Measurements from ENCODE around the gene HBM.

Gene HBM

DNA sequence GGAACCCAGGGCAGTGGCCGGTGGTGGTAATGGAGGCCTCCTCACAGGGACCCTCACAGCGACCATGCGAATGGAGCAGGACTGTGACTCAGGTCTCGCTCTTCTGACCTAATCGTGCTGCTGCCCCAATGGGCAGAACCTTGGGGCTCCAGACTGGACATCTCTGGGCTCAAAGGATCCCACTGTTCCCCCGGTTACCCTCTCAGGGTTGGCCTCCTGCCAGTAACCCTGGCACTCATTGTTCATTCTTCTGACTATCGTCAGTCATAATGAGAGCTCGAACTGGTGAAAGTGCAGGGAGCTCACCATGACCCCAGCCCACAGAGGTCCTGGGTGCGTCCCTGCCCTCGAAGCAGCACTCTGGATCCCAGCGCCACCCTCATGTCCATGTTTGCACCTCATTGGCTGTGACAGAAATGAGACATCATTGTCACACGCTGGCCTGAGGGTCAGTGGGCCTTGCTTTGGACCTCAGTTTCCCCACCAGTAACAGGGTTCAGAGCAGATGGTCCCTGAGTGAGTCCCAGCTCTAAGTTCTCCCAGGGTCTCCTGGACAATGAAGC is 23.3 kb upstream of the HBM start:
- no peaks in the 10 kb centered on the region for H3K9me3 ChIP-seq (ENCODE audit: control insufficient read depth, insufficient read depth, low read length)
- TF ChIP-seq, protein P1, sequence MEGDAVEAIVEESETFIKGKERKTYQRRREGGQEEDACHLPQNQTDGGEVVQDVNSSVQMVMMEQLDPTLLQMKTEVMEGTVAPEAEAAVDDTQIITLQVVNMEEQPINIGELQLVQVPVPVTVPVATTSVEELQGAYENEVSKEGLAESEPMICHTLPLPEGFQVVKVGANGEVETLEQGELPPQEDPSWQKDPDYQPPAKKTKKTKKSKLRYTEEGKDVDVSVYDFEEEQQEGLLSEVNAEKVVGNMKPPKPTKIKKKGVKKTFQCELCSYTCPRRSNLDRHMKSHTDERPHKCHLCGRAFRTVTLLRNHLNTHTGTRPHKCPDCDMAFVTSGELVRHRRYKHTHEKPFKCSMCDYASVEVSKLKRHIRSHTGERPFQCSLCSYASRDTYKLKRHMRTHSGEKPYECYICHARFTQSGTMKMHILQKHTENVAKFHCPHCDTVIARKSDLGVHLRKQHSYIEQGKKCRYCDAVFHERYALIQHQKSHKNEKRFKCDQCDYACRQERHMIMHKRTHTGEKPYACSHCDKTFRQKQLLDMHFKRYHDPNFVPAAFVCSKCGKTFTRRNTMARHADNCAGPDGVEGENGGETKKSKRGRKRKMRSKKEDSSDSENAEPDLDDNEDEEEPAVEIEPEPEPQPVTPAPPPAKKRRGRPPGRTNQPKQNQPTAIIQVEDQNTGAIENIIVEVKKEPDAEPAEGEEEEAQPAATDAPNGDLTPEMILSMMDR (IDR thresholded peaks at IDR 0.05; ENCODE audit: low read depth, low read length, poor library complexity, severe bottlenecking), result no peak
- TF ChIP-seq EZH2phosphoT487 (IDR thresholded peaks at IDR 0.05; ENCODE audit: borderline replicate concordance, low read length), result no peak

GRCh38 chr16:143047-143446 is 22.7 kb upstream of the HBM start:
- 0 out of 2 replicates have a peak, but pooled peaks cover 3% of the 10 kb centered on the region for H3K4me1 ChIP-seq (ENCODE audit: control insufficient read depth, low read length)
- H4K20me1 ChIP-seq (ENCODE audit: control insufficient read depth, insufficient read depth, low read depth, low read length), result no peaks in the 10 kb centered on the region
- H3K27ac ChIP-seq (ENCODE audit: low read depth, low read length), result no peak overlapping the region
- H3F3A ChIP-seq (ENCODE audit: control insufficient read depth, insufficient read depth), result peaks cover 6% of the 10 kb centered on the region; the same call in 1 of the 2 replicates
- peaks cover 1% of the 10 kb centered on the region for H3K79me2 ChIP-seq (ENCODE audit: control insufficient read depth, low read length)
- no peaks in the 10 kb centered on the region for H3K9me3 ChIP-seq (ENCODE audit: control insufficient read depth, insufficient read depth, low read length)
- no peak for TF ChIP-seq EZH2phosphoT487 (IDR thresholded peaks at IDR 0.05; ENCODE audit: borderline replicate concordance, low read length)
- TF ChIP-seq, protein P1 (IDR thresholded peaks at IDR 0.05; ENCODE audit: low read depth, low read length, poor library complexity, severe bottlenecking), result no peak
- no peaks in the 10 kb centered on the region for H3K9me2 ChIP-seq (replicated peaks; ENCODE audit: control insufficient read depth, low read length)
- H3K4me2 ChIP-seq (ENCODE audit: low read length), result no peak overlapping the region
- peaks cover 12% of the 10 kb centered on the region for H3K27me3 ChIP-seq (ENCODE audit: control insufficient read depth, low read length)
- no peak overlapping the region for H3K4me3 ChIP-seq (ENCODE audit: low read length)
- H3K36me3 ChIP-seq (ENCODE audit: control insufficient read depth, low read length), result no peaks in the 10 kb centered on the region

More for the DNA sequence above, 23.3 kb upstream of the HBM start:
- Histone ChIP-seq H3K36me3 (ENCODE audit: control insufficient read depth, low read length) (no peaks in the 10 kb centered on the region), H3K27ac (ENCODE audit: low read depth, low read length) (no peak overlapping the region), H4K20me1 (ENCODE audit: control insufficient read depth, insufficient read depth, low read depth, low read length) (no peaks in the 10 kb centered on the region), H3K4me3 (ENCODE audit: low read length) (no peak overlapping the region), H3K9me2 (replicated peaks; ENCODE audit: control insufficient read depth, low read length) (no peaks in the 10 kb centered on the region), H3K4me1 (ENCODE audit: control insufficient read depth, low read length) (peaks cover 3% of the 10 kb centered on the region; the same call in 1 of the 2 replicates), H3F3A (ENCODE audit: control insufficient read depth, insufficient read depth) (peaks cover 6% of the 10 kb centered on the region; the same call in 1 of the 2 replicates), H3K4me2 (ENCODE audit: low read length) (no peak overlapping the region), H3K79me2 (ENCODE audit: control insufficient read depth, low read length) (peaks cover 7% of the 10 kb centered on the region), H3K27me3 (ENCODE audit: control insufficient read depth, low read length) (peaks cover 12% of the 10 kb centered on the region)

DNA sequence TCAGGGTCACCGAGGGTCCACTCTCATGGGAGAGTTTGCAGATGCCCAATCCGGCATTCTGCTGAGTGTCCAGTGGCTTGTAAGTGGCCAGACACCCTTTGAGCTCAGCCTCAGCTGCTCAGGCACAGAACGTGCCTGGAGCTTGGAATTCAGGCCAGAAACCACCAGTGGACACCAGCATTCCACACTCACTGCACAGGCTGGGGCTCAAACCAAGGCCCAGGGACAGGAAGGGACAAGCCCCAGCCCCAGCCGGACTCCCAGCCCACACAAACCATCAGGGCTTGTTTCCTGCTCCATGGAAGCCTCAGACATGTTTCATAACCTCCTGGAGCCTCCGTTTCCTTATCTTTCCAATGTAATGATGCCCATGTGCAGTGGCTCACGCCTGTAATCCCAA is 22.3 kb upstream of the HBM start:
- H3K27ac ChIP-seq (ENCODE audit: low read depth, low read length), result no peak overlapping the region
- no peak overlapping the region for H3K4me2 ChIP-seq (ENCODE audit: low read length)
- no peaks in the 10 kb centered on the region for H3K36me3 ChIP-seq (ENCODE audit: control insufficient read depth, low read length)
- H3K9me2 ChIP-seq (replicated peaks; ENCODE audit: control insufficient read depth, low read length), result no peaks in the 10 kb centered on the region
- H3F3A ChIP-seq (ENCODE audit: control insufficient read depth, insufficient read depth), result peaks cover 6% of the 10 kb centered on the region; the same call in 1 of the 2 replicates
- H3K4me3 ChIP-seq (ENCODE audit: low read length), result no peak overlapping the region
- 0 out of 2 replicates have a peak, but pooled peaks cover 3% of the 10 kb centered on the region for H3K4me1 ChIP-seq (ENCODE audit: control insufficient read depth, low read length)
- H3K9me3 ChIP-seq (ENCODE audit: control insufficient read depth, insufficient read depth, low read length), result no peaks in the 10 kb centered on the region
- H3K27me3 ChIP-seq (ENCODE audit: control insufficient read depth, low read length), result peaks cover 12% of the 10 kb centered on the region
- no peaks in the 10 kb centered on the region for H4K20me1 ChIP-seq (ENCODE audit: control insufficient read depth, insufficient read depth, low read depth, low read length)
- TF ChIP-seq, protein P1 (IDR thresholded peaks at IDR 0.05; ENCODE audit: low read depth, low read length, poor library complexity, severe bottlenecking), result no peak
- no peak for TF ChIP-seq EZH2phosphoT487 (IDR thresholded peaks at IDR 0.05; ENCODE audit: borderline replicate concordance, low read length)
- H3K79me2 ChIP-seq (ENCODE audit: control insufficient read depth, low read length), result no peaks in the 10 kb centered on the region
